Vagina (tissue), 2 donors: ENCODE data around the gene SORCS2. TPM values are rescaled to one million over a fixed set of nuclear protein-coding genes. Genes with fewer than 3 reads are reported as not detected.

Source experiments
- DNase-seq, 2 donors: peaks; one replicate each; pipeline ENCODE4 v3.0.0-alpha.2; 2017; ENCODE audit errors: extremely low spot score in 2 of 2
- H3K27ac ChIP-seq: fragments of 200-600 bp; sonication (generic); one replicate; pipeline ENCODE4 v1.5.1; 2019
- H3K27me3 ChIP-seq: fragments of 200-600 bp; sonication (generic); one replicate; pipeline ENCODE4 v1.5.1; 2019
- H3K36me3 ChIP-seq, 2 donors: fragments of 200-600 bp; sonication (generic); one replicate each; pipeline ENCODE4 v1.5.1; 2017 to 2019
- H3K4me1 ChIP-seq: fragments of 200-600 bp; sonication (generic); one replicate; pipeline ENCODE4 v1.5.1; 2019
- H3K4me3 ChIP-seq, 2 donors: fragments of 200-600 bp; sonication (generic); 1 replicate in 1 of 2; 2 replicates in 1 of 2; pipeline ENCODE4 v1.5.1; 2016 to 2019
- H3K9me3 ChIP-seq: fragments of 200-600 bp; sonication (generic); one replicate; pipeline ENCODE4 v1.5.1; 2019
- CTCF ChIP-seq, 3 experiments: fragments of 450-650 bp in 2 of 3; fragments of 200-600 bp in 1 of 3; sonication (generic) in 1 of 3; IDR thresholded peaks; one replicate each; pipeline ENCODE4 v1.5.1; 2017 to 2019; ENCODE audit warnings: antibody characterized with exemption in 3 of 3, mild to moderate bottlenecking in 2 of 3, moderate library complexity in 2 of 3
- POLR2A ChIP-seq, 2 donors: fragments of 450-650 bp; IDR thresholded peaks; one replicate each; pipeline ENCODE4 v1.6.1; 2017; ENCODE audit warnings: antibody characterized with exemption in 2 of 2, mild to moderate bottlenecking in 2 of 2, moderate library complexity in 2 of 2
- POLR2AphosphoS5 ChIP-seq, 2 donors: sonication (generic); formaldehyde crosslinking; IDR thresholded peaks; one replicate each; pipeline ENCODE4 v1.9.0; 2017; ENCODE audit warnings: antibody characterized with exemption in 2 of 2, mild to moderate bottlenecking in 2 of 2, low read depth in 1 of 2; ENCODE audit not compliant: insufficient read depth in 1 of 2
- intact Hi-C: fragments of 100-400 bp; cut with DNase I; formaldehyde crosslinking; loops from one replicate; pipeline ENCODE4 v1.15.1; 2023
- total RNA-seq: library from RNA; depleted of rRNA; stranded (reverse); fragments of >200 nt; gene quantifications from one replicate; pipeline ENCODE4 v1.2.3, GENCODE V29; 2016

SORCS2 gene
- total RNA-seq, 1 donor from 2014 or later, result 5.4 TPM

GRCh38 chr4:7470522-7471128 lies 278.3 kb downstream of the SORCS2 start:
- Histone ChIP-seq H3K4me3 (no peak overlapping the region), H3K27ac (no peak overlapping the region), H3K36me3 (no peaks in the 10 kb centered on the region), H3K4me1 (no peaks in the 10 kb centered on the region), H3K27me3 (no peaks in the 10 kb centered on the region), H3K9me3 (no peaks in the 10 kb centered on the region)
- intact Hi-C loops, result no loop called here
- TF ChIP-seq POLR2A (IDR thresholded peaks at IDR 0.05), result no peak
- TF ChIP-seq CTCF (IDR thresholded peaks at IDR 0.05), result no peak
- no peak for TF ChIP-seq POLR2AphosphoS5 (IDR thresholded peaks at IDR 0.05; ENCODE audit: insufficient read depth in 1 of 2, low read depth in 1 of 2)
- no peak for DNase-seq

- DNase-seq, result no peak
- Histone ChIP-seq H3K4me1 (no peaks in the 10 kb centered on the region), H3K27me3 (no peaks in the 10 kb centered on the region), H3K9me3 (no peaks in the 10 kb centered on the region), H3K4me3 (no peak overlapping the region), H3K27ac (no peak overlapping the region), H3K36me3 (no peaks in the 10 kb centered on the region)
- intact Hi-C loops, result no loop called here
- no peak for TF ChIP-seq CTCF (IDR thresholded peaks at IDR 0.05)
Measured at GRCh38 chr4:7472442-7473013, 280.2 kb downstream of the SORCS2 start.

GRCh38 chr4:7473081-7473480 lies 280.7 kb downstream of the SORCS2 start:
- Histone ChIP-seq H3K36me3 (no peaks in the 10 kb centered on the region), H3K27me3 (no peaks in the 10 kb centered on the region), H3K4me3 (no peak overlapping the region), H3K27ac (no peak overlapping the region), H3K9me3 (no peaks in the 10 kb centered on the region), H3K4me1 (no peaks in the 10 kb centered on the region)
- intact Hi-C loops, result no loop called here
- TF ChIP-seq POLR2AphosphoS5 (IDR thresholded peaks at IDR 0.05; ENCODE audit: insufficient read depth in 1 of 2, low read depth in 1 of 2) (no peak), CTCF (IDR thresholded peaks at IDR 0.05) (no peak), POLR2A (IDR thresholded peaks at IDR 0.05) (no peak)
- DNase-seq, result no peak

- Histone ChIP-seq H3K27me3 (no peaks in the 10 kb centered on the region), H3K27ac (no peak overlapping the region)
Measured at GRCh38 chr4:7474320-7474719, 282.0 kb downstream of the SORCS2 start.

More at GRCh38 chr4:7474320-7474719, 282.0 kb downstream of the SORCS2 start:
- H3K36me3 ChIP-seq, result no peaks in the 10 kb centered on the region
- intact Hi-C loops, result no loop called here
- no peaks in the 10 kb centered on the region for H3K9me3 ChIP-seq
- DNase-seq, result no peak
- H3K4me3 ChIP-seq, result no peak overlapping the region
- H3K4me1 ChIP-seq, result no peaks in the 10 kb centered on the region
- TF ChIP-seq POLR2A (IDR thresholded peaks at IDR 0.05) (no peak), CTCF (IDR thresholded peaks at IDR 0.05) (no peak), POLR2AphosphoS5 (IDR thresholded peaks at IDR 0.05; ENCODE audit: insufficient read depth in 1 of 2, low read depth in 1 of 2) (no peak)
